ENCODE data around the gene GAA.

GAA gene

DNA sequence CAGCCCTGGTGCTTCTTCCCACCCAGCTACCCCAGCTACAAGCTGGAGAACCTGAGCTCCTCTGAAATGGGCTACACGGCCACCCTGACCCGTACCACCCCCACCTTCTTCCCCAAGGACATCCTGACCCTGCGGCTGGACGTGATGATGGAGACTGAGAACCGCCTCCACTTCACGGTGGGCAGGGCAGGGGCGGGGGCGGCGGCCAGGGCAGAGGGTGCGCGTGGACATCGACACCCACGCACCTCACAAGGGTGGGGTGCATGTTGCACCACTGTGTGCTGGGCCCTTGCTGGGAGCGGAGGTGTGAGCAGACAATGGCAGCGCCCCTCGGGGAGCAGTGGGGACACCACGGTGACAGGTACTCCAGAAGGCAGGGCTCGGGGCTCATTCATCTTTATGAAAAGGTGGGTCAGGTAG lies 3.6 kb downstream of the GAA start:
- DNase-seq = no peak

GRCh38 chr17:80105762-80106161 lies 4.4 kb downstream of the GAA start:
- no peak for DNase-seq

- no peak for DNase-seq
Observed at GRCh38 chr17:80106176-80106575, 4.8 kb downstream of the GAA start.

- DNase-seq = no peak
Observed at GRCh38 chr17:80106751-80107150, 5.4 kb downstream of the GAA start.

DNA sequence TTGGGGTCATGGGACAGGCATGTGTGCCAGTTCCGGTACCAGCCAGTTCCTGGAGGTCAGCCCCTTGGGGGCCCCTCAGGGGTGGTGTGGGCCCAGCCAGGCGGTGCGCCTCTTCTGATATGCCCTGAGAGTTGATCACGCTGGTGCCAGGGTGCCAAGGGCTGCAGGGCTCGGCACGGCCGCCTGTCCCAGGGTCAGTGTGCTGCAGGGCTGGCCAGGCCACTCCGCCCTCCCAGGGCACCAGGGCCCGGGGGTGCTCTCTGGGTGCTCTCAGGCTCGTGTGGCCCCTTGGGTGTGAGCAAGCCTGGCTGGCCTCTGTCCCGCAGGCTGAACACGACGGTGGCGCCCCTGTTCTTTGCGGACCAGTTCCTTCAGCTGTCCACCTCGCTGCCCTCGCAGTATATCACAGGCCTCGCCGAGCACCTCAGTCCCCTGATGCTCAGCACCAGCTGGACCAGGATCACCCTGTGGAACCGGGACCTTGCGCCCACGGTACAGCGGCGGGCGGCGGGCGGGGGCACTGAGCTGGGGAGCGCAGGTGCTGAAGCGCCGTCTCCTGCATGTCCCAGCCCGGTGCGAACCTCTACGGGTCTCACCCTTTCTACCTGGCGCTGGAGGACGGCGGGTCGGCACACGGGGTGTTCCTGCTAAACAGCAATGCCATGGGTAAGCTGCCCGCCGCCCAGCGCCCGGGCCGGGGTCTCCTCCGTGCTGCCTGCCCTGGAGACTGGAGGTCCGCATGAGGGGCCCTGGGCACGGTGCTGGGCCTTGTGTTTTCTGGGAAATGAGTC lies 6.0 kb downstream of the GAA start:
- DNase-seq = no peak

GRCh38 chr17:80108036-80108971 lies 6.9 kb downstream of the GAA start:
- DNase-seq = no peak

- no peak for DNase-seq
Observed at GRCh38 chr17:80109066-80109660, 7.8 kb downstream of the GAA start.

DNA sequence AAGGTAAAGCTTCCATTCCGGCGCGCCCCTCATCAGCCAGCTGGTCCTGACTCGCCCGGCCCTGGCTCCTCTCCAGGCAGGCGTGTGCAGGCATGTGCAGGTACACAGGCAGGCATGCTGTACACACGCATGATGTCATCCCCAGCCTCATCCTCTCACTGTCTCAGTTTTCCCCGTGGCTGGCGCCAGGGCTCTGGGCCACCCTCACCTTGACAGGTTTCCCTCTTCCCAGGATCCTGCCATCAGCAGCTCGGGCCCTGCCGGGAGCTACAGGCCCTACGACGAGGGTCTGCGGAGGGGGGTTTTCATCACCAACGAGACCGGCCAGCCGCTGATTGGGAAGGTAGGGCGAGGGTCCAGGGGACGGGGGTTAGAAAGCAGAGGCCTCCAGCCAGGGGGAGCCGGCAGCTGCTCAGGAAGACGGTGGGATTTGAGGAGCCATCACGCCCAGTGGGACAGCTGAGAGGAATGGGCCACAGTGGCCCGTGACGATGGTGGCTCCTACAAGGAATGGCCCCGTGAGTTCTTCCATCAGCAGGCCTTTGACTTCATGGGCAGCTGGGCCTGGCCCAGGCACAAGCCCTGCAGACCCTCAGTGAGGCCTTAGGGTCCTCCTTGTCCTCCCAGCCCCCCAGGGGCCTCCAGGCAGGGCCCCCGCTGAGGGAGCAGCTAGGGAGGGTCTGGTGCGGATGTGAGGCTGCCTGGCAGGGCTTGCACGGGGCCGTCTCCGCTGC lies 8.5 kb downstream of the GAA start:
- DNase-seq = no peak

- DNase-seq = no peak
Observed at GRCh38 chr17:80110447-80110812, 9.0 kb downstream of the GAA start.

GRCh38 chr17:80110927-80111701 lies 9.7 kb downstream of the GAA start:
- no peak for DNase-seq

GRCh38 chr17:80111702-80112470 lies 10.5 kb downstream of the GAA start:
- no peak for DNase-seq

DNA sequence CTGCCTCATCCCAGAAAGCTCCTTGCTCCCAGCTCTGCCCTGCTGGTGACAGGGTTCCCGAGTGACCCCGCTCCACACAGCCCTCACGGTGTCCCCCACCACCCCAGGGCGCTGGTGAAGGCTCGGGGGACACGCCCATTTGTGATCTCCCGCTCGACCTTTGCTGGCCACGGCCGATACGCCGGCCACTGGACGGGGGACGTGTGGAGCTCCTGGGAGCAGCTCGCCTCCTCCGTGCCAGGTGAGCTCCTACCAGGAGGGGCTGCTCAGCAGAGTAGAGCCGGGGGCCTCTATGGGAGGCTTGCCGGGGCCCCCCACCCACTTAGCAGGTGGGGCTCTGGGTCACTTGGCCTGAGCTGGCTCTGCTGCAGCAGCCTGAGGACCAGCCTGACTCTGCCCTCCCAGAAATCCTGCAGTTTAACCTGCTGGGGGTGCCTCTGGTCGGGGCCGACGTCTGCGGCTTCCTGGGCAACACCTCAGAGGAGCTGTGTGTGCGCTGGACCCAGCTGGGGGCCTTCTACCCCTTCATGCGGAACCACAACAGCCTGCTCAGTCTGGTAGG lies 11.2 kb downstream of the GAA start:
- no peak for DNase-seq

DNA sequence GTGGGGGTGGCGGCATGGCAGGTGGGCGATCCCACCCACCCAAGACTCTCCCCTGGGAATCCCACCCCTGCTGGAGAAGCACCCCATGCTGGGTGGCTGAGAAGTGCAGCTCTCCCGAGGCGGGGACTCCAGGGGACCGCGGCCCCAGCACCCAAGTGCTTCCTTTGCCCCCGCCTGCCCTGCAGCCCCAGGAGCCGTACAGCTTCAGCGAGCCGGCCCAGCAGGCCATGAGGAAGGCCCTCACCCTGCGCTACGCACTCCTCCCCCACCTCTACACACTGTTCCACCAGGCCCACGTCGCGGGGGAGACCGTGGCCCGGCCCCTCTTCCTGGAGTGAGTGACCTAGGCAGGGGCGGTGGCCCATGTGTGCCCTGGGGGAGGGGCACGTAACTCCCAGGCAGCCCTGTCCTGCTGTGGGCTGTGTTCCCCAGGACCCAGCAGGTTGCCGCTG lies 11.7 kb downstream of the GAA start:
- no peak for DNase-seq

- no peak for DNase-seq
Observed at GRCh38 chr17:80114758-80115157, 13.4 kb downstream of the GAA start.

GRCh38 chr17:80115159-80115558 lies 13.8 kb downstream of the GAA start:
- no peak for DNase-seq

- no peak for DNase-seq
Observed at GRCh38 chr17:80116276-80116920, 15.0 kb downstream of the GAA start.

- DNase-seq = no peak
Observed at GRCh38 chr17:80116921-80117380, 15.6 kb downstream of the GAA start.

DNA sequence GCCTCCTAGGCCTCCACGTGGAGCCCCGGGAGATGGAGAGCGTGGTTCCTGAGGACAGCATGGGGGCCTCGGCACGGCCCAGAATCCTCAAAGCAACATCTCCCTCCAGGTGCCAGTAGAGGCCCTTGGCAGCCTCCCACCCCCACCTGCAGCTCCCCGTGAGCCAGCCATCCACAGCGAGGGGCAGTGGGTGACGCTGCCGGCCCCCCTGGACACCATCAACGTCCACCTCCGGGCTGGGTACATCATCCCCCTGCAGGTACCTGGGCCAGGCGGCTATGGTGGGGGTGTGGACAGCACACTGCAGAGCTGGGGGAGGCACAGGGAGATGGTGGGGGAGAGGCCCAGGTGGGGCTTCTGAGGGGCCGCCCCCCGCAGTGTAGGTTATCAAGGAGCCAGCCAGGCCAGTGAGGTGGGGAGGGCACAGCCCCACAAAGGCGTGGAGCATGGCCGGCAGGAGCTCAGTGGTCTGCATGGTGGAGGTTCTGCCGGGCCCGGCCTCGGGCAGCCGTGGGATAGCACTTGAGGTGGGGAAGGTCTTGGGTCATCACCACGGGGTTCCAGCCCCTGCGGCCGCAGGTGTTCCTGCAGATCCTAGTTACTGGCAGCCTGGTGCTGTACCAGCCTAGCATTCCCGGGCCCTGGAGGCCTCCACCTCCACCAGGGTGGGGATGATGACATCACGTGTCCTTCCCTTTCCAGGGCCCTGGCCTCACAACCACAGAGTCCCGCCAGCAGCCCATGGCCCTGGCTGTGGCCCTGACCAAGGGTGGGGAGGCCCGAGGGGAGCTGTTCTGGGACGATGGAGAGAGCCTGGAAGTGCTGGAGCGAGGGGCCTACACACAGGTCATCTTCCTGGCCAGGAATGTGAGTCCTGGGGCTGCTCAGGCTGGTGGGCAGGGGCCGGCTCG lies 16.4 kb downstream of the GAA start:
- DNase-seq = no peak
